ENCODE data around the gene GPR15. TPM values are rescaled to one million over a fixed set of nuclear protein-coding genes. Genes with fewer than 3 reads are reported as not detected.

The GPR15 gene
- total RNA-seq, 1 donor: not detected

DNA sequence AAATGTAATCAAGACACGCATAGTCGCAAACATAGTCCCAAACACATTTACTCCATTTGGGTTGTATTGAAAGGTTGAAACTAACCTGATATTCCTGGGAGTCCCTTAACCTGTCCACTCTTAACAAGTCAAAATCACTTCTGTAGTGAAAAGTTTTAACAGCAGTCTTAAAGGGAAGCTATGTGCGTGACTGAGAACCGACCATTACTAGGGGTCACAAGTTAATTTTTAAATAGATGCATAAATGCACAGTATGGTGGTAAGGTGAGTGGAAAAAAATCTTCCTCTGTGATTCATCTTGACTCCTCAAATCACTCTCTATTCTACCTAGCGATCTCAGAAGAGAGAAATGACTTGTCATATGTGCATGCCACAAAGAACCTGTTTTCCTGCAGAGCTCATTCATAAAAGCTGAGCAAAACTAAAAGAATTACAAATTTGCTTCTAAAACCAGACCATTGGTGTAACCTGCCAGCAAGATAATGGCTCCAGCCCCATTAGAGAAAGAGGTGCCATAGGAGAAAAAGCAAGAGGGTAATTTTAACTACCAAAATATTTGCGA is 4.8 kb downstream of the GPR15 start:
- no peak for DNase-seq (ENCODE audit: low read depth)
- H3K4me3 ChIP-seq (ENCODE audit: low read depth, low read length): no peak overlapping the region
- TF ChIP-seq, protein P1, sequence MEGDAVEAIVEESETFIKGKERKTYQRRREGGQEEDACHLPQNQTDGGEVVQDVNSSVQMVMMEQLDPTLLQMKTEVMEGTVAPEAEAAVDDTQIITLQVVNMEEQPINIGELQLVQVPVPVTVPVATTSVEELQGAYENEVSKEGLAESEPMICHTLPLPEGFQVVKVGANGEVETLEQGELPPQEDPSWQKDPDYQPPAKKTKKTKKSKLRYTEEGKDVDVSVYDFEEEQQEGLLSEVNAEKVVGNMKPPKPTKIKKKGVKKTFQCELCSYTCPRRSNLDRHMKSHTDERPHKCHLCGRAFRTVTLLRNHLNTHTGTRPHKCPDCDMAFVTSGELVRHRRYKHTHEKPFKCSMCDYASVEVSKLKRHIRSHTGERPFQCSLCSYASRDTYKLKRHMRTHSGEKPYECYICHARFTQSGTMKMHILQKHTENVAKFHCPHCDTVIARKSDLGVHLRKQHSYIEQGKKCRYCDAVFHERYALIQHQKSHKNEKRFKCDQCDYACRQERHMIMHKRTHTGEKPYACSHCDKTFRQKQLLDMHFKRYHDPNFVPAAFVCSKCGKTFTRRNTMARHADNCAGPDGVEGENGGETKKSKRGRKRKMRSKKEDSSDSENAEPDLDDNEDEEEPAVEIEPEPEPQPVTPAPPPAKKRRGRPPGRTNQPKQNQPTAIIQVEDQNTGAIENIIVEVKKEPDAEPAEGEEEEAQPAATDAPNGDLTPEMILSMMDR (IDR thresholded peaks at IDR 0.05; ENCODE audit: insufficient read depth, low read depth, low read length): no peak

DNA sequence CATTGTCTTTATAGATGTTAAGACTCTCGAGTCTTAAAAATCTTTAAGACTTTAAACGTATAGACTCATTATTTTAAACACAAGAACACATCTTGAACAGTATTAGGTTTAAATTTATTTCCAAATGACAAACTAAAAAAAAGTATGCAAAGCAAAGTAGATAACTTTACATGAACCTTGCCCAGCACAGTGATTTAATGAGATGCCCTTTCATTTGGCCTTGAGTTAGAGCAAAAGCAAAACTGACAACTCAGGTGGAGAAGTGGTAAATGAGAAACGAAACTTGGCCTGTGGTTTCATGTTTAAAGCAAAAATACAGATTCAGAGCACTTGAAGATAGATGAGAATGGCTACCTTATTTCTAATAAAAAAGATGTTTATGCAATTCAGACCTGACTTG is 8.6 kb downstream of the GPR15 start:
- no peak overlapping the region for H3K4me3 ChIP-seq (ENCODE audit: low read depth, low read length)

DNA sequence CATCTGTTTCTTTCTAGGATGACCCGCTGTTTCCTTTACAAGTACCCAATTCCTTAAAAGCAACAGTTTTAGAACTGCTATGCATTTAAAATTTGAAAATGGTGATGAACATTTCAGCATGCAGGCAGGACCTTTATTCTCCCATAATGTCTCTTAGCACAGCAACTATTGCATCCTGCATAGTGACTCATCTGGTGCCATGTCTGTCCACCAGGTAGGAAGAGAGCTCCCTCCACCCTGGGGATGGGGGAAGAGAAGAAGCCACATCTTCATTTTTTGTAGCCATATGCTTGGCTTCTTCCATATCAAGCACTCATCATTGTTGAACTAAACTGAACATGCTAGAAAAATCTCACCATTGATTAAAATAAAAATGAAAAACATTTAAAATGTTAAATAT is 9.9 kb downstream of the GPR15 start:
- DNase-seq (ENCODE audit: low read depth): no peak
- TF ChIP-seq, protein P1 (IDR thresholded peaks at IDR 0.05; ENCODE audit: insufficient read depth, low read depth, low read length): no peak
- no peak overlapping the region for H3K4me3 ChIP-seq (ENCODE audit: low read depth, low read length)

More for the DNA sequence above, 8.6 kb downstream of the GPR15 start:
- TF ChIP-seq, protein P1 (IDR thresholded peaks at IDR 0.05; ENCODE audit: insufficient read depth, low read depth, low read length): no peak
- no peak for DNase-seq (ENCODE audit: low read depth)

DNA sequence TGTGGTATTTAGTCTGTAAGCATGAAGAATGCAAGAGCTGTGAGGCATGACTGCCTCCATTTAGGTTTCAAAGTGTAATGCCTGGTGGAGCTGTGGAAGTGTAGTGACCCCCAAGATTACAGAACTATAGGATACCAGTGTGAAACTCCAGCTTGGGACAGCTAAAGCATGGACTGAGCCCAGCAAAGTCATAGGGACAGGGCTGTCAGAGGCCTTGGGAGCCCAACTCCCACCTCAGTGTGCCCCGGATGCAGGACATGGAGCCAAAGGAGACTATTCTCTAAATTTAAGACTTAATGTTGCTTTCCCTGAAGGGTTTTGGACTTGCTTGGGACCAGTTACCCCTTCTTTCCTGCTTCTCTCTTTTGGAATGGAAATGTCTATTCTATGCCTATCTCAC is 10.8 kb downstream of the GPR15 start:
- no peak overlapping the region for H3K4me3 ChIP-seq (ENCODE audit: low read depth, low read length)
- TF ChIP-seq, protein P1 (IDR thresholded peaks at IDR 0.05; ENCODE audit: insufficient read depth, low read depth, low read length): no peak
- no peak for DNase-seq (ENCODE audit: low read depth)

DNA sequence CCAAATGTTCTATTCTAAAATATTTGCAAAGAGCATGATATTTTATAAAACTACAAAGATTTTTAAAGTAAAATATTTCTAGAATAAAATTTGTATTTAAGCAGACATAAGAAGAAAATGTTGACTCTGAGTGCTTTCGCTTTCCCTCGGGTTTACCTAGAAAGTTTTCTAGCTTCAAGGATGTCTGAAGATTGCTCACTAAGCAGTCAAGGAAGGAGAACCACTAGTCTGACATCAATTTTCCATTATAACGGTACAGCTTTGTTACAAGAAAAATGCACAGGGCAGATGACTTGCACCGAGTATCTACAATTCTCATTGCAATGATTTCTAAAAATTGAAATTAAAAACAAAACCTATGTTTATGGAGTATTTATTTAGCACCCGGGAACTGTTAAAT is 14.2 kb downstream of the GPR15 start:
- TF ChIP-seq, protein P1 (IDR thresholded peaks at IDR 0.05; ENCODE audit: insufficient read depth, low read depth, low read length): no peak
- H3K4me3 ChIP-seq (ENCODE audit: low read depth, low read length): no peak overlapping the region
- DNase-seq (ENCODE audit: low read depth): no peak

DNA sequence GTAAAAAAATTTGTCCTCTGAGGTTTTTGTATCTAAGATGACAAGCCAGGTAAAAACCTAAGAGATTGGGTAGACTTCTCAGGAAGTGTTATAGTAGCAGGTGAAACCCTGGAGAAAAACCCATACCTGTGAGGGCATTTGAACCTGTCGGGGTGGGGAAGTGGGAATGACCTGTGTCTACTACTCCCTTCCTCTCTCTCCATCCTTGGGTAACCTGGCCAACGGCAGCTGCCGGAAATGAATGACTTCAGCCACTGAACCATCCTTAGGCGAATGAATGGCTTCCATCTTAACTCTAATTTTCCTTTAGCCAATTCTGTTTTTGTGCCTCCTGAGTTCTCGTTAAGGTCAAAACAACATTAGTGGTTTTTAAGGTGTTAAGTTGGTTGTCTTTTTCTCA is 16.8 kb downstream of the GPR15 start:
- H3K4me3 ChIP-seq (ENCODE audit: low read depth, low read length): no peak overlapping the region
- DNase-seq (ENCODE audit: low read depth): no peak
- TF ChIP-seq, protein P1 (IDR thresholded peaks at IDR 0.05; ENCODE audit: insufficient read depth, low read depth, low read length): no peak

DNA sequence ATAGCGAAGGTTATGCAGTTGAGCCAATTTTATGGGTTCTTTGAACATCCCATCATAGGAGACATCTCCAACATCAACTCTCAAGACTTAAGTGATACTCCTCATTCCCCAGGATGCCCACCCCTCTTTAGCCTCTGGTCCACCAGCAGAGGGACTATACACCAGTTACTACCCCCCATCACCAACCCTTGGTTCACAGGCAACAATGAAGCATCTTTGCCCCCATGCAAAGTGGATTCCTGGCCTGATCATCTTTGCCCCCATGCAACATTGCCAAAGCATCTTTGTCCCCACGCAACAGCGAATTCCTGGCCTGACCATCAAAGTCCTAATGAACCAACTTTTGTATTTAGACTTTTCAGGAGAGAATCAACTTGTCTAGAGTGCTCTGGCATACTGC is 19.1 kb downstream of the GPR15 start:
- H3K4me3 ChIP-seq (ENCODE audit: low read depth, low read length): no peak overlapping the region
- no peak for DNase-seq (ENCODE audit: low read depth)
- TF ChIP-seq, protein P1 (IDR thresholded peaks at IDR 0.05; ENCODE audit: insufficient read depth, low read depth, low read length): no peak

All from fibroblast of villous mesenchyme (primary cell).